HG03432 (cell line): ENCODE measurements around the gene PYROXD2.
"Not testable (repeated sequence)": the region's sequence is repeated elsewhere in the genome, so short reads cannot be mapped to it uniquely, and the experiment has no call there.

Source experiments
- ATAC-seq: cut with Tn5 transposase; IDR thresholded peaks from one replicate; pipeline ENCODE4 v1.9.1; 2021; ENCODE audit warnings: mild to moderate bottlenecking, moderate library complexity; ENCODE audit not compliant: unreplicated experiment

Gene PYROXD2

DNA sequence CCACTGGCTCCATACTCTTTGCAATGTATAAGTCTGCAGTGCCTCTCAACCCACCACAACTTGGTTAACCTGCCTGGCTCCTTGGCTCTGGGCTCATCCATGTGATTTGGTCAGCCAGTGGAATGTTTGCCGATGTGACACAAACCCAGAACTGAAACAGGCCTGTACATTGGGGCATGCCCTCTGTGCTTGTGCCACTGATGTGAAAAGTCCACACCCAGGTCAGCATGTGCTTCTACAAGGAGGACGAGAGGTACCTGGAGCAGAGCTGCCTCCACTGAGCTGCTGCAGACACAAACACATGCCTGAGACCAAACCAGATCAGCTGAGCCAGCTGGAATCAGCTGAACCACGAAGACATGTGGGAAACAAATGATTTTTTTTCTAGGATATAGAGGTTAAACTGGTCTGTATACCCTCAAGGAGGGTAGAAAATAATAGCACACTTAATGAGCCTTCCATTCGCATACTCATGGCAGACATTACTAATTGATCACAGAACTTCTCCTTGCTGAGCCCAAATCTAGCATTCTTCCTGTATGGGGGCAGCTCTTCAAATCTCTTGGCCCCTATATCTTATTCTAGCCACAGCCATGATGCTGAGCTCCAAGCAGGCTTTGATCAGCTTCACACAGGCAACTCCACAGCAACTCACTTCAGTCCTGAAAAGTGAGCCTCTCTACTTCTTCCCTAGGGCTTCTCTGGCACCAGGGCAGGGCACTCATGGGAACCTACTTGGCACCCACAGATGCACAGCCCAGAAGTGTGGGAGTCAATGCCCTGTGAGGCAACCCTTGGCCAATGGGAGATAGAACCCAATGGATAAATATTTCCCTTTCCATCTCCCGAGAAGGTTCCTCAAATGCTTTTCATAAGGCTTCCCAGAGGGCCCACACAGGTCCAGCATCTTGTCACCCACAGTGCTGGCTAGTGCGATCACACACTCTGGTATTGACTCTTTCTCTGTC is 18.6 kb downstream of the PYROXD2 start:
- ATAC-seq, result no peak

DNA sequence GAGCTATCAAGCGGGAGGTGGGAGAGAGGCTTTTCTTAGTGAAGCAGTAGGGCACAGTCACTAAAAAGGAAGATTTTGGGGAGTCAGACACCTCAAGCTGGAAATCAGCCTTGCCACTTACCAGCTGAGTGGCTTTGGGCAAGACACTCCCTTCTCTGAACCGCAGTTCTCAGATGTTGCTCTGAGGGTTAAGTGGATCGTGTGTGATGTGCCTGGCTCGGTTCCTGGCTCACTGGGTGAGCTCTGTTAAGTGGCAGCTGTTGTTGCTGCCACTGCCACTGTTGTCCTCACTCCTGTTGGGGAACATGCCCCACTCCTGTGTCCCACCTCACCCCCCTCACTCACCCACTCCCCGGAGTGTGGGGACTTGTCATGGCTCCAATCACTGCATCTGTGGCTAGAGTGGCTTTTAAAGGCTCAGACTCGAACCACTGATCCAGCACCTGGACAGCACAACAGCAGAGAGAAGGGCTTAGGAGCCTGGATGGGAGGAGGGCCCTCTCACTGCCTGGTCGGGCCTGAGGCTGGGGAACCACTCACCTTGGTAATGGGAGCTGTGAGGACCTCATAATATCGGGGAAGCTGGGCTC is 20.0 kb downstream of the PYROXD2 start:
- no peak for ATAC-seq

DNA sequence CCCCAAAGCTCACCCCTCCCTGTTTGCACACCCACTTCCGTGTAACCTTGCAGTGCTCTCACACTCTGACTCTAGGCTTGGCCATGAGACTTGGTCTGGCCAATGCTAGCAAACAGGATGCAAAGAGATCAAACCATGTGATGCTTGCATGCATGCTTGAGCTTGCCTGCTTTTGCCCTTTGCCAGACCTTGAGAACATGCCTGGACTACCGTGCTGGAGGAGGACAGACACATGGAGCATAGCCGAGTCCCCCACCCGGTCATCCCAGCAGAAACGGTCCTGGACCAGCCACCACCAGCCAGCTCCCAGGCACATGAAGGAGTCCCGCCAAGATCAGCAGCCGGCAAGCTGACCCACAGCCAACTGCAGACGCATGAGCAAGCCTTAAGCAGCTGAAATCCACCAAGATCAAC is 23.4 kb downstream of the PYROXD2 start:
- peak; percentile 66 for ATAC-seq

DNA sequence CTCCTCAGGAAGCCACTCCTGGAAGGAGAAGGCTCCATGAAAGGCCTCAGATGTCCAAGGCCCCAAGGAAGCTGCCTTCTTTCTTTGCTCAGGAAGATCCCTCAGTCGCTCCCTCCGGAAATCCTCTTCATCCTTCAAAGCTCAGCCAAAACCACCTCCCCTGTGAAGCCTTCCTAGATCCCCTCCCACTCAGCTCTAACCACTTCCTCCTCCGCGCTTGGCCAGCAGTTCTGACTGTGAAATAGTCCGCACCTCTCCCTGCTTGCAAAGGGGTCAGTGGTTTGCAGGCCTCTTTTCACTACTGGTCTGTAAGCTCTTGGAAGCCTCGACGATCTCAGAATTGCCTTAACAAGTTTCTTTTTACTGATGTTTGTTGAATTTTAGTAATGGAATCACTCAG is 23.9 kb downstream of the PYROXD2 start:
- ATAC-seq, result peak; percentile 71

DNA sequence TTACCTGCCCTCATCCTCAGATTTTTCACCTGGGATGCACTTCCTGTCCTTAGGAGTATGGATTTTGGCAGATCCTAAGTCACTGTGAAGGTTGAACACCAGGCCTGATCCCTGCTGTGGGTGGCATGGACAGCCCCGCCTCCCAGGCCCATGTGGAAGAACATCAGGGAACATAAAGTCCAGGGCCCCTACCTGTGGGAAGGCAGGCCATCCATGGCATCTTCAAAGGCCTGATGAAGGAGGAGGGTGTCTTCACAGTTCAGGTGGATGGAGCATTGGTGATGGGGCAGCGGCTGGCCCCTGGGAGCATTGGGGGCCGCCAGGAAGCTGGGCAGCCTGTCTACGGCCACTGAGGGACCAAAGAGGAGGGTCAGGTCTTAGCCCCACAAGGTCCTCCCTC is 24.6 kb downstream of the PYROXD2 start:
- no peak for ATAC-seq

DNA sequence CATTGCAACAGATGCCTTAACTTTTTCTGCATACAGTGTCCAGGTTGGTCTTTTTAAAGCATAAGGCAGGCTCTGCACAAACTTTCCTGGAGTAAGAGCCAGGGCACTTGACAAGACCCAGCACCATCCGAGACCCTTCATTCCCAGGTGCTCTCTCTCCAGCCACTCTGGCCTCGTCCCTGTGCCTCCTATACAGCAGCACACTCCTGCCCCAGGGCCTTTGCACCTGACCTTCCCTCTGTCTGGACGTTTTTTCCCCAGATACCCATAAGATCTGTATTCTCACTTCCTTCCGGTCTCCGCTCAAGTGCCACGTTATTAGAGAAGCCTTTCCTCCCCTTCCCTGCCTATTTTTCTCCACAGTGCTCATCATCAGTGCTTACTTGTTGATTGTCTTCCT is 25.6 kb downstream of the PYROXD2 start:
- ATAC-seq, result no peak

DNA sequence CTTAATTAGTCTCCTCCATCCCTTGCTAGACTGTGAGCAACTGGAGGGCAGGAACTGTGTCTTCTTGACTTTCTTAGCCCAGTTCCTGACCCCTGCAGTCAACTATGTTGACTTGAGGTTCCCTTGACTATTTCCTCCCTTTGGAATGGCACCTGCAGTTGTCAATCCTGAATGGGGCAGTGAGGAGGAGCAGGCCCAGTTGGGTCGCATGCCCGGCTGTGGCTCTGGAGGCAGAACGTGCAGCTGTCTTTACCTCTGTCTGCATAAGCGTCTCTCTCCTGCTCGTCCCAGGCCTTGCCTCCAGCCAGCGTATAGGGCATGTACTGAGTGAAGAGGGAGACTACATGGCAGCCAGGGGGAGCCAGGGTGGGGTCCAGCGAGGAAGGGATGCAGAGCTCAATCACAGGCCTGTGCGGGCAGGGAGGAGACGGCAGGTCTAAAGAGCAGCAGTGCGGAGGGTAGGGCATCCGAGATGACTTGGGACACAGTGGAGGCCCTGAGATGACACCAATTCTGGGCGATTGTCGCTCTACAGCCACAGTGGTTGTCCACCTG is 26.8 kb downstream of the PYROXD2 start:
- no peak for ATAC-seq

DNA sequence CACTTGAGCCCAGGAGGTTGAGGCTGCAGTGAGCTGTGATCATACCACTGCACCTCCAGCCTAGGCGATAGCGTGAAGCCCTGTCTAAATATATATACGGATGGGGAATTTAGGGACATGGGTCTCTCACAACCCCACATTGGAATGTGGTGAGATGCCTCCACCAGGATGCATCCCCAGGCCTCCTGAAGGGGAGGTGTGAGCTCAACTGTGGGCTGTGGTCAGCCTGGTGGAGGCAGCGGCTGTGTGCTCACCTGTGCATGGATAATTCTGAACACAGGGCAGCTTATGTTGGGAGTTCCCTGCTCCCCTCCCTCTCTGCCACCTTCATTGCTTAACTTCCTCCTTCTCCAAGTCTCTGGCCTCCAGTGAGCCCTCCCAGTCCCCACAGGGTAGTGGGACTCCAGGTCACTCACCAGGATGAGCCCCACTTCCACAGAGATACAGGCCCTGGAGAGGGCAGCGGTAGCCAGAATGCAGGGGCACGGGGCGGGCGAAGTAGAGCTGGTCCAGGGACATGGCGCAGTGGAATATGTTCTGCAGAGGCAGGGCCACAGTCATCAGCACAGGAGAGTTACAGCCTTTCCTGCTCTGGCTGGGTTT is 30.4 kb downstream of the PYROXD2 start:
- ATAC-seq, result no peak

DNA sequence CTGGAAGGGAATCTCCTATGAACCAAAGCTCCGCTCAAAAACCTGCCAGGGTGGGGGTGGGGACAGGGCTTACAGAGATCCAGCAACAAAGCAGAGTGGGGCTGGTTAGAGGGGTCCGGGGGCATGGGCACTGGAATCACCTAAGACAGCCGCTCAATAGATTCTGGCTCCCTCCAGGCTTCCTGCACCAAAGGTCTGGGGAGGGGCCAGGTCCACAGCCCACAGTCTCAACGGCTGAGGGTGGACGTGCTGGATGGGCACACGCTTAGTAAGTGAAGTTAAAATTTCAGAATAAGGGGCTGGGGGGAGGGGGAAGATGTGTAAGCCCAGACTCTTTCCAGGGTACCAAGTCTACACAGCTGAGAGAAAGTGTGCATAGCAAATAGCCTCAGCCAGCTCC is 31.1 kb downstream of the PYROXD2 start:
- no peak for ATAC-seq

DNA sequence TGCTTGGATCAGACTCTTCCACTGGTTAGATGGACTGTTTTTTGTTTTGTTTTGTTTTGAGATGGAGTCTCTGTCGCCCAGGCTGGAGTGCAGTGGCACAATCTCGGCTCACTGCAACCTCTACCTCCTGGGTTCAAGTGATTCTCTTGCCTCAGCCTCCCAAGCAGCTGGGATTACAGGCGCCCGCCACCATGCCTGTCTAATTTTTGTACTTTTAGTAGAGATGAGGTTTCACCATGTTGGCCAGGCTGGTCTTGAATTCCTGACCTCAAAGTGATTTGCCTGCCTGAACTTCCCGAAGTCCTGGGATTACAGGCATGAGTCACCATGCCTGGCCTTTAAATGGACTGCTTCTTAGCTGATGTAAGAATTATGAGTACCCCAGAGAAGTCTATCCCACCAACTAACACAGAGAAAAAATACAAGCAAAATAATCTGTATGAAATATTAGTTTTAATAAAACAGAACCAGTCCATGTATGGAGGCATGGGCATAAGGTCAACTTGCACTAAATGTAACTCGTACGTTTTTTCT is 31.8 kb downstream of the PYROXD2 start:
- ATAC-seq, result not testable (repeated sequence)

DNA sequence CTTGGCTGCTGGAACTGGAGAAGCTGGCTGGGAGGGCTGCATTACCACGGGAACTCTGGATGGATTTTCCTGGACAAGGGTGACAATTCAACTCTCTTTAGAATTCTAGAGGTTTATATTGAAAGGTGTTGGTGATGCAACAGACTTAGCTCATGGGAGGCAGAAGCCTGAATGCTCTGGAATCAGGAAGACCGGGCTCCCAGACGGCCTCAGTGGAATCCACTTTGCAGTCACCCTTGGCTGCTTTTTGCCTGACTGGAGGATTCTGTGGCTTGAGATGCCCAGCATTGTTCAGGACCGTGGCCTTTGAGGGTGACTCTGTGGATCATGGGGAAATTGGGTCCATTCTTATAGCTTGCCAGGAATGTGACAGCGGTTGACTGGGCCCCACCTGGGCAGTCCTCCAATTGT is 32.3 kb downstream of the PYROXD2 start:
- no peak for ATAC-seq

DNA sequence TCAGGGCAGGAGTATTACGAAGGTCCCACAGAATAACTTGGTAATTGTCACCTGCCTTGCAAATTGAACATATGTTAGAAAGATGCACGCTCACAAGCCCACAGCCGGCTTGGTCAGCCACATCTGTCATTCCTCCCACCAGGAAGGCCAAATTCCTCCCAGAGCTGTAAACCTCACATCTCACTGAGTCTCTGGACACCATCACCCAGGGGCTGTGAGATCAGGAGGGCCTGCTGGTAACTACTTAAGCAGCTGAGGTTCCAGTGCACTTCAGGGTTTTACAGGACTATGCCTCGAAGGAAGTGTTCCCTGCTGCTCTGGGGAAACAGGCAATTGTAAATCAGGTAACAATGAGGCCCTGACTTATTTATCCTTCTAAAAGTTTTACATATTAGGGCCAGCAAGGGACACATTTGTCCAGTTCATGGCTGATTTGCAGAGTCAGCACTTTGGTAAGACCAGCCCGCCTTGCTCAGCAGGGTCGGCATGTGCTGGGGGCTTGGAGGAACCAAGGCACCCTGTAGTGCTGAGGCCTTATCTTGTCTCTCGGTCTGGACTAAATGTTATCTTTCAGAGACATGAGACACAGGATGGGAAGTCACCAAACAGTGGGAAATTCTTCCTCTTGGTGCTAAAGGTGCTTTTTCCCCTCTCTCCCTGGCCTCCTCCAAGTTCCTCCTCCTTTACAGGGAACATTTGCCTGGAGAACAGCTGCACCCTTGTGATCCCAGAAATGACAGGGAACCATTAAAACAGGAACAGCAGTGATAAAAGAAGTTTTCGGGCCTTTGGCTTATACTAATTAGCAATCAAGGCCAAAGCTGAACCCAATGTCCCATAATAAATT is 34.3 kb downstream of the PYROXD2 start:
- no peak for ATAC-seq

DNA sequence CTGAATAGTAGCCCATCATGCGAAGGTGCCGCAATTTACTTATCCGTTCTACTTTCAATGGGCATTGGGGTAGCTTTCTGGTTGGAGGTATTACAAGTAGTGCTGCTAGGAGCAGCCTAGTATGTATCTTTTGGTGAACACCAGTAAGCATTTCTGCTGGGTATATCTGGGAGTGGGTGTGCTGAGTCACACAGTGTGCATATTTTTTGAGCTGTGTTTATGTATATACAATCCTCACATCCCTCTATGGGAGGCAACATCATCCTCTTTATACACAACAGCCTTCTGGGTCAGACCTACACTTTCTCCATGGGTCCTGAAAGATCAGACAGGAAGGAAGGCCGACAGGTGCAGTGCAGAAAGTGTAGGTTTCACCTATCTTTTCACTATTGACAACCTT is 36.3 kb downstream of the PYROXD2 start:
- ATAC-seq, result no peak

DNA sequence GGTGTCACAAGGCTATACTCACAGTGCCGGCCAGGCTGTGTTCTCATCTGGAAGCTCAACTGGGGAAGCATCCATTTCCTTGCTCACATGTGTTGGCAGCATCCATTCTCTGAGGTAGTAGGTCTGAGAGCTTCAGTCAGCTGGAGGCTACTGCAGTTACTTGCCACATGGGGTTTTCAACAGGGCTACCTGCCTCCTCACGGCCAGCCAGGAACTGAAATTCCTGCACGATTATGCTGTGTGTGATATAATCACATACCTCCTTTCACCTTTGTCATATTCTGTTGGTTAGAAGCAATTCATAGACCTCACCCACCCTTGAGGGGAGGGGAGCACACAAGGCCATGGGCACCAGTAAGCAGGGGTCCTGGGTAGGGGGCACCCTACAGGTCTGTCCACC is 37.4 kb downstream of the PYROXD2 start:
- ATAC-seq, result no peak

DNA sequence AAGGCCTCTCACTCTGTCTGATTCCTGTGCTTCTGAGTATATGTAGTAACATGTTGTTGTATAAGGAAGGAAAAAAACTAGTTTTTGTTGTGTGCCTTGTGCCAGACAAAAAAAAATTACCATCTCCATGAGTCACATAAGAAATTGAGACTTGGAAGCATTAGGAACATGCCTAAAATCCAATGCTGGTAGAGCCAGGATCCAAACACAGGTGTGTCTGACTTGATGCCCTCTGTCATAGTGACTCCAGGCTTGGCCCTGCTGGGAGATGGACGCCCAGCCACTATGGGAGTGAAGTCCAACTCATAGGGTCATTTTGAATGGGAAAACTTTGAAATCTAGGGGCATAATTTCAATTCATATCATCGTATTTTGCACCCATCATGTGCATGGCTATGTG is 38.0 kb downstream of the PYROXD2 start:
- no peak for ATAC-seq

DNA sequence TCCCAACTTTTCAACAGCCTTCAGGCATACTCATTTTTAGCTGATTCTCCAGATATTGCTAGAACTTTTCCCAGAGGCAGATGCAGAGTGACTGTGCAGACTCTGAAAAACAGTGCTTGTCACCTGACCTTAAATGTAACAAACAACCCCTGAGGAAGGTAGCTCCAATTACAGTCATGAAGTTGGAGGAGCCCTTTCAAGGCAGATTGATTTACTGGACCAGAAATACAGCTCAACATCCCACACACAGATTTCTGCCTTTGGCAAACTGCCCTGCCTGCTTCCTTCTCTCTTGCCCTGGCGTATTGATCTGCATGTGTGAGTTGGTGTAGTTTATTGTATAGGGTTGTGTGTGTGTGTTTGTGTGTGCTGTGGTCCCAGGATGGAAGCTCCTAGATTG is 38.5 kb downstream of the PYROXD2 start:
- ATAC-seq, result no peak

DNA sequence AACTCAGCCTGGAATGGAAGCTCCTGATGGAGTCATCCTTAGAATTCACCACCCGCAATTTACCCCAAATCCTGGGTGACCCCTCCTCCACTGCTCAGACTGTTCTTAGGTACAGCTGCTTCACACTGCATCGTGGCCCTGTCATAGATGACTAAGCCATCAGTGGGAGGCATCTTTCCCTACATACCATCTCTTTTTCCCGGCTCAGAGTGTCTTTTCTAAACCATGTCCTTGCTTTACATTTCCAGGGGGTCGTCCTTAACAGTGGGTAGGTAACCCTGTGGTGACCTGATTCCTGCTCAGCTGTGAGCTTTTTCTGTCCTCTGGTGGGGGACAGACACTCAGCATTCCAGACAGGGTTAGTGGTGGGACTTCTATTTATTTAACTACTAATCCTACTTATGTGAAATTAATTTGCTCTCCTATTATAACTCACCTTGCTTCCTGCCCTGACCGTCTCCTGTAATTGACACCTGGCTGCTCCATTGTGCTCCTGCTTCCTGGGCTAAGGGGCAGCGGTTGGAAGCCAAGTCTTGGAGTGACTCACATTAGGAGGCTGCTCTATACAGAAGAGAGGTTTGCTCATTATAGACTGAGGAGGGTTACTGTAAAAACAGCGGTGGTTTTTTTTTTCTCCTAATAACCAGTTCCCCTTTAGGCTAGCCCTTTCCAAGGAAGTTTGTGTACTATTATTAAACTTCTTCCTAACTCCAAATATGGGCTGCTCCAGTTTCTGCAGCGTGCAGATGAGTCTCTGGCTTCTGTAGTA is 40.6 kb downstream of the PYROXD2 start:
- no peak for ATAC-seq

DNA sequence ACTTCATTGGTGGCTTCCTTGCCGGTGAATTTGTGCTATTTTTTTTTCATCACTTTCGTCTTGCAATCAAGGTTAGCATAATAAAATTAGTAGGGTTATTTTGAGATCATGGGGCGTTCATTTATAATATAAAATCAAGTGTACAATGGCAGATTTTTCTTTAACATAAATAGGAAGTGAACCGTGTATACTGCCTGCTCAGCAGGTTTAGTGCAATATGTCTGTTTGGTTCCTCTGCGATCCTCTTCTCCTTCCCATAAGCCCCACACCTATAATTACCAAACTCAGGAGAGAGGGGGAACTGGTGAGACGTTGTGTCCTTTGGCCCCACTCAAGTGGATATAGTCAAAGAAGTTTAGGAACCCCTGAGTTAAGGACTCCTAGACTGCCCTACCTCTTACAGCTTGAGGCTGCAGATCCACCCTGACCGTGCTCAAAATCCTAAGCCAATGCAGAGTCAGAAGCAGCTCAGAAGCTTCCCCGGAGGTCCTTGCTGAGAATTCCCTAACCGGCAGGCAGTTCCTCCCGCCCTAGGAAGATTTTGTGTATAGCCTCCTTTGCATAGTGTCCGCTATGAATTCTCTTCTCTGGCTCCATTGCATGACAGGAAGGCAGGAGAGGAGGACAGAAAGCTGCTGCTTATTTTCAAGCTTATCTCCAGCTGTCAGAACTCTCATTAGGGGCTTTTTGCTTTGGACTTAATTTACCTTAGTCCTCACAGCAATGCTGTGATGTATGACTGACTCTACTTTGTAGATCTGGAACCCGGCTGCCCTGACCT is 41.5 kb downstream of the PYROXD2 start:
- no peak for ATAC-seq
